Pancreas (tissue), 10 donors: ENCODE measurements around the gene KPNA6. TPM values are rescaled to one million over a fixed set of nuclear protein-coding genes. Genes with fewer than 3 reads are reported as not detected.

Experiments used
- ATAC-seq, 4 donors: fragments of 200-7000 bp; cut with Tn5 transposase; one replicate each; pipeline versions ENCODE4 v1.8.0 to v1.9.1; 2020; ENCODE audit warnings: mild to moderate bottlenecking in 4 of 4, moderate library complexity in 4 of 4
- DNase-seq, 6 donors: peaks; one replicate each; pipeline ENCODE4 v3.0.0-alpha.2; 2020
- FAIRE-seq: peaks from 2 replicates; lab custom pipeline; 2012; peaks lifted over from hg19 to GRCh38; lab: Jason Lieb, UNC
- H3K27ac ChIP-seq, 4 donors: fragments of 200-600 bp; sonication (generic); 1 replicate in 3 of 4; 2 replicates in 1 of 4; pipeline versions ENCODE4 v1.5.0 to v1.8.0; 2020
- H3K27me3 ChIP-seq, 4 donors: fragments of 200-600 bp; one replicate each; pipeline ENCODE4 v1.8.0; 2021
- H3K36me3 ChIP-seq, 3 donors: fragments of 200-600 bp; sonication (generic) in 1 of 3; one replicate each; pipeline versions ENCODE4 v1.5.0 to v1.8.0; 2020 to 2021
- H3K4me1 ChIP-seq, 3 donors: fragments of 200-600 bp; one replicate each; pipeline ENCODE4 v1.8.0; 2021
- H3K4me3 ChIP-seq, 4 donors: fragments of 200-600 bp; sonication (generic) in 2 of 4; one replicate each; pipeline versions ENCODE4 v1.5.0 to v1.8.0; 2020 to 2021
- H3K9me3 ChIP-seq, 4 donors: fragments of 200-600 bp; one replicate each; pipeline ENCODE4 v1.8.0; 2021
- WGBS, 2 donors: extraction: QIAGEN DNeasy Blood & Tissue Kit; methylation state at CpG; one replicate each; pipeline ENCODE4 v1.1.7; 2013; 5-methylcytosine and 5-hydroxymethylcytosine counted together
- intact Hi-C, 3 donors: fragments of 100-400 bp; cut with DNase I; formaldehyde crosslinking; loops; one replicate each; pipeline versions ENCODE4 v1.11.1 to v1.14.2; 2022
- polyA plus RNA-seq, 2 donors: library from polyadenylated mRNA; stranded (reverse); fragments of 200-250 nt; gene quantifications; one replicate each; pipeline ENCODE4 v1.2.3, GENCODE V29; 2013
- total RNA-seq, 6 donors: library from RNA; stranded (reverse); fragmentation: NEBNext Ultra II Directional in 4 of 6; extraction: Animal tissue kit (Norgen Biotek cat#: 25700) in 4 of 6; gene quantifications; one replicate each; pipeline versions ENCODE4 v1.2.1 to v1.2.4, GENCODE V29; 2021 to 2023
- TF ChIP-seq, protein P1 (sequence below), 4 donors: fragments of 200-600 bp; sonication (generic) in 3 of 4; IDR thresholded peaks; one replicate each; pipeline versions ENCODE4 v1.5.0 to v1.8.0; 2021; ENCODE audit warnings: antibody characterized with exemption in 4 of 4
- donor health status: healthy with polysubstance abuse.
- donor health status: DM: no; HTN: no; CAD: no; lungs with moderate emphysema.
- donor health status: DM: no; HTN: no; CAD: no.
- donor health status: control.
- donor health status: control.
- donor health status: Bipolar disorder and iron deficiency.
- donor health status: DM: yes; HTN: yes; CAD: no.
- donor health status: DM: no; HTN: no; CAD: no.
- donor health status: DM: no; HTN: no; CAD: no.
- donor health status: DM: yes; HTN: yes; CAD: no.

Gene KPNA6
- total and polyA plus RNA-seq, 8 donors, result 4.9 to 36.2 (median 24.0) TPM

- intact Hi-C loops, result no loop called here
- Histone ChIP-seq H3K36me3 (peaks cover 0 to 19% (median 5%) of the 10 kb centered on the region in 3 donors), H3K4me3 (peak overlapping the region in 1 of 4 donors; percentile 80), H3K9me3 (no peaks in the 10 kb centered on the region), H3K4me1 (peaks cover 0 to 20% (median 15%) of the 10 kb centered on the region in 3 donors), H3K27me3 (no peaks in the 10 kb centered on the region), H3K27ac (no peak overlapping the region)
- DNase-seq (no peak), ATAC-seq (no peak), FAIRE-seq (no peak)
- WGBS, 2 donors, result 91% methylated on average over 6 of the region's 6 CpGs
- TF ChIP-seq, protein P1, sequence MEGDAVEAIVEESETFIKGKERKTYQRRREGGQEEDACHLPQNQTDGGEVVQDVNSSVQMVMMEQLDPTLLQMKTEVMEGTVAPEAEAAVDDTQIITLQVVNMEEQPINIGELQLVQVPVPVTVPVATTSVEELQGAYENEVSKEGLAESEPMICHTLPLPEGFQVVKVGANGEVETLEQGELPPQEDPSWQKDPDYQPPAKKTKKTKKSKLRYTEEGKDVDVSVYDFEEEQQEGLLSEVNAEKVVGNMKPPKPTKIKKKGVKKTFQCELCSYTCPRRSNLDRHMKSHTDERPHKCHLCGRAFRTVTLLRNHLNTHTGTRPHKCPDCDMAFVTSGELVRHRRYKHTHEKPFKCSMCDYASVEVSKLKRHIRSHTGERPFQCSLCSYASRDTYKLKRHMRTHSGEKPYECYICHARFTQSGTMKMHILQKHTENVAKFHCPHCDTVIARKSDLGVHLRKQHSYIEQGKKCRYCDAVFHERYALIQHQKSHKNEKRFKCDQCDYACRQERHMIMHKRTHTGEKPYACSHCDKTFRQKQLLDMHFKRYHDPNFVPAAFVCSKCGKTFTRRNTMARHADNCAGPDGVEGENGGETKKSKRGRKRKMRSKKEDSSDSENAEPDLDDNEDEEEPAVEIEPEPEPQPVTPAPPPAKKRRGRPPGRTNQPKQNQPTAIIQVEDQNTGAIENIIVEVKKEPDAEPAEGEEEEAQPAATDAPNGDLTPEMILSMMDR (IDR thresholded peaks at IDR 0.05), result no peak
These were observed 74.2 kb downstream of the KPNA6 start for GRCh38 chr1:32182060-32182459.

DNA sequence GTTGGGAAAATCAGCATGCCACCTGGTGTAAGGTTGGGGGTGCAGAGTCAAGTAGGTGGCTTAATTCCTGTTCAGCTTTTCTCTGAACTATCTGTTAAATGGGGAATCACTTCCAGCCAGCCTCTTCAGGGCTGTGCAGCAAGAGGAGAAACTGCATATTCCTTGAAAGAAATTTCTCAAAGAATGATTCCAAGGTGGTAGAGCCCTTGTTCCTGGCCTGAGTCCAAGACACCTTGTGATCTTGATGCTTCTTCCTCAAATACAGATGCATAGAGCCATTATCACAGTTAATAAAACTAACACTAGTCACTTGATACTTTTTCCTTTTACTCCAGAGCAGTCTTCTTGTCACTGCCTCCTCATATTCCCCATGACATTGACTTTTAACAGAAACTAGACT is 76.8 kb downstream of the KPNA6 start:
- no peaks in the 10 kb centered on the region for H3K9me3 ChIP-seq
- no peak for ATAC-seq
- no peak for DNase-seq
- H3K27me3 ChIP-seq, result no peaks in the 10 kb centered on the region
- intact Hi-C loops, result no loop called here
- FAIRE-seq, result no peak
- H3K27ac ChIP-seq, result no peak overlapping the region
- peaks cover 10 to 44% (median 20%) of the 10 kb centered on the region in 3 donors for H3K36me3 ChIP-seq
- TF ChIP-seq, protein P1 (IDR thresholded peaks at IDR 0.05), result no peak
- H3K4me1 ChIP-seq, result peaks cover 0 to 20% (median 11%) of the 10 kb centered on the region in 3 donors
- no peak overlapping the region for H3K4me3 ChIP-seq

GRCh38 chr1:32186077-32186476 is 78.2 kb downstream of the KPNA6 start:
- TF ChIP-seq, protein P1 (IDR thresholded peaks at IDR 0.05), result no peak

GRCh38 chr1:32186491-32186890 is 78.6 kb downstream of the KPNA6 start:
- TF ChIP-seq, protein P1 (IDR thresholded peaks at IDR 0.05), result no peak
- FAIRE-seq (no peak), ATAC-seq (no peak), DNase-seq (no peak)
- 84 to 88% methylated on average over 2 of the region's 2 CpGs for WGBS, 2 donors
- intact Hi-C loops, result no loop called here
- Histone ChIP-seq H3K27me3 (no peaks in the 10 kb centered on the region), H3K27ac (no peak overlapping the region), H3K4me3 (no peak overlapping the region), H3K36me3 (peaks cover 13 to 59% (median 39%) of the 10 kb centered on the region in 3 donors), H3K4me1 (peaks cover 0 to 13% (median 4%) of the 10 kb centered on the region in 3 donors), H3K9me3 (no peaks in the 10 kb centered on the region)

More at GRCh38 chr1:32186077-32186476, 78.2 kb downstream of the KPNA6 start:
- no peaks in the 10 kb centered on the region for H3K9me3 ChIP-seq
- H3K27me3 ChIP-seq, result no peaks in the 10 kb centered on the region
- no peak for ATAC-seq
- no peak overlapping the region for H3K4me3 ChIP-seq
- no peak for FAIRE-seq
- DNase-seq, result no peak
- intact Hi-C loops, result no loop called here
- peaks cover 13 to 57% (median 34%) of the 10 kb centered on the region in 3 donors for H3K36me3 ChIP-seq
- H3K27ac ChIP-seq, result no peak overlapping the region
- peaks cover 0 to 17% (median 8%) of the 10 kb centered on the region in 3 donors for H3K4me1 ChIP-seq
- 86 to 94% methylated on average over 2 of the region's 2 CpGs for WGBS, 2 donors

DNA sequence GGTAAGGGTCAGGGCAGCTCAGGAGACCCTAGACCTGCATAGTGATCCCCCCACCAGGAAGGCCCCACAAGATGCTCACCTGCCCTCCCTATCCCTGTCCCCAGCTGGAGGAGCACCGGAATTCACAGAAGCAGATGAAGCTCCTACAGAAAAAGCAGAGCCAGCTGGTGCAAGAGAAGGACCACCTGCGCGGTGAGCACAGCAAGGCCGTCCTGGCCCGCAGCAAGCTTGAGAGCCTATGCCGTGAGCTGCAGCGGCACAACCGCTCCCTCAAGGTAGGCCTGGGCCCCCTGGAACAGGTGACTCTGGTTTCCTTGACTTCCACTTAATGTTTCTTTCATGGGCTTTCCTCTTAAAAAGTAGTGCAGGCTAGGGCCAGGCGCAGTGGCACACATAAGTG is 80.0 kb downstream of the KPNA6 start:
- H3K4me1 ChIP-seq, result peaks cover 0 to 4% (median 0%) of the 10 kb centered on the region in 3 donors
- intact Hi-C loops, result no loop called here
- 97 to 98% methylated on average over 9 of the region's 9 CpGs for WGBS, 2 donors
- FAIRE-seq (no peak), DNase-seq (peak in 1 of 6 donors; percentile 21), ATAC-seq (no peak)
- H3K36me3 ChIP-seq, result peaks cover 13 to 72% (median 51%) of the 10 kb centered on the region in 3 donors
- TF ChIP-seq, protein P1 (IDR thresholded peaks at IDR 0.05), result no peak
- H3K9me3 ChIP-seq, result no peaks in the 10 kb centered on the region
- no peak overlapping the region for H3K4me3 ChIP-seq
- no peaks in the 10 kb centered on the region for H3K27me3 ChIP-seq
- H3K27ac ChIP-seq, result no peak overlapping the region
